GM18951 (cell line): Measurements from ENCODE around the gene LMF1.

Experiments used
- POLR2A ChIP-seq: IDR thresholded peaks from 4 replicates; pipeline ENCODE4 v1.6.1; 2011; ENCODE audit warnings: mild to moderate bottlenecking; ENCODE audit not compliant: insufficient read length, insufficient read depth; ENCODE audit errors: extremely low read depth
- in situ Hi-C: fragments of 300-500 bp; cut with MboI; formaldehyde crosslinking; loops from one replicate; pipeline ENCODE4 v1.12.0; 2022; ENCODE audit warnings: low sequenced_read_pairs, mixed read lengths, inconsistent platforms; ENCODE audit not compliant: unreplicated experiment

LMF1 gene

GRCh38 chr16:873889-874288 is 96.9 kb downstream of the LMF1 start:
- TF ChIP-seq POLR2A: no peak
- in situ Hi-C loops: no loop called here

GRCh38 chr16:873243-873661 is 97.5 kb downstream of the LMF1 start:
- TF ChIP-seq POLR2A: no peak
- in situ Hi-C loops: no loop called here

- in situ Hi-C loops: no loop called here
- no peak for TF ChIP-seq POLR2A
Measured at GRCh38 chr16:872436-873242, 98.1 kb downstream of the LMF1 start.

- TF ChIP-seq POLR2A: no peak
- in situ Hi-C loops: no loop called here
Measured at GRCh38 chr16:871562-872345, 99.0 kb downstream of the LMF1 start.

GRCh38 chr16:870856-871561 is 99.8 kb downstream of the LMF1 start:
- in situ Hi-C loops: no loop called here
- TF ChIP-seq POLR2A: no peak

- in situ Hi-C loops: no loop called here
- TF ChIP-seq POLR2A: no peak
Measured at GRCh38 chr16:869823-870641, 100.8 kb downstream of the LMF1 start.

GRCh38 chr16:868846-869822 is 101.7 kb downstream of the LMF1 start:
- TF ChIP-seq POLR2A: no peak
- in situ Hi-C loops: no loop called here

GRCh38 chr16:868386-868755 is 102.4 kb downstream of the LMF1 start:
- in situ Hi-C loops: no loop called here
- TF ChIP-seq POLR2A: no peak

GRCh38 chr16:867421-868385 is 103.1 kb downstream of the LMF1 start:
- in situ Hi-C loops: no loop called here
- TF ChIP-seq POLR2A: no peak

- in situ Hi-C loops: no loop called here
- no peak for TF ChIP-seq POLR2A
Measured at GRCh38 chr16:866252-866896, 104.4 kb downstream of the LMF1 start.
